HUES64 (cell line): ENCODE data around the gene KLHL26.

Experiments
- H3K27ac ChIP-seq: 2 replicates; pipeline ENCODE4 v1.7.0; 2013; ENCODE audit warnings: low read depth, low read length, inconsistent platforms
- H3K27me3 ChIP-seq: 2 replicates; pipeline ENCODE4 v1.6.1; 2013; ENCODE audit warnings: mild to moderate bottlenecking, low read length; ENCODE audit not compliant: insufficient read depth
- H3K36me3 ChIP-seq: 2 replicates; pipeline ENCODE4 v1.6.1; 2013; ENCODE audit warnings: mild to moderate bottlenecking, low read length; ENCODE audit not compliant: insufficient read depth
- H3K4me1 ChIP-seq: 2 replicates; pipeline ENCODE4 v1.6.1; 2013; ENCODE audit warnings: mild to moderate bottlenecking, low read length, moderate library complexity; ENCODE audit not compliant: insufficient read depth
- H3K4me3 ChIP-seq: 2 replicates; pipeline ENCODE4 v1.5.1; 2013; ENCODE audit warnings: mild to moderate bottlenecking, low read length, moderate library complexity
- H3K9ac ChIP-seq: 2 replicates; pipeline ENCODE4 v1.6.1; 2013; ENCODE audit warnings: mild to moderate bottlenecking, low read depth, low read length
- H3K9me3 ChIP-seq: 2 replicates; pipeline ENCODE4 v1.6.1; 2013; ENCODE audit warnings: low read depth, low read length; ENCODE audit not compliant: insufficient read depth
- WGBS: fragments of 150-250, 120-280 bp; methylation state at CpG from one replicate; pipeline ENCODE4 v1.1.7; 2013; ENCODE audit warnings: missing lambda C conversion rate; 5-methylcytosine and 5-hydroxymethylcytosine counted together

The KLHL26 gene

GRCh38 chr19:18651733-18652132, 14.9 kb downstream of the KLHL26 start:
- Histone ChIP-seq H3K9ac (no peak overlapping the region), H3K4me3 (no peak overlapping the region), H3K27me3 (no peaks in the 10 kb centered on the region), H3K36me3 (no peaks in the 10 kb centered on the region), H3K9me3 (no peaks in the 10 kb centered on the region), H3K27ac (no peak overlapping the region), H3K4me1 (peaks cover 13% of the 10 kb centered on the region)
- 71% methylated on average over 6 of the region's 6 CpGs for WGBS

- WGBS: 87% methylated on average over 1 of the region's 1 CpG
Observed at GRCh38 chr19:18653853-18654252, 17.0 kb downstream of the KLHL26 start.

DNA sequence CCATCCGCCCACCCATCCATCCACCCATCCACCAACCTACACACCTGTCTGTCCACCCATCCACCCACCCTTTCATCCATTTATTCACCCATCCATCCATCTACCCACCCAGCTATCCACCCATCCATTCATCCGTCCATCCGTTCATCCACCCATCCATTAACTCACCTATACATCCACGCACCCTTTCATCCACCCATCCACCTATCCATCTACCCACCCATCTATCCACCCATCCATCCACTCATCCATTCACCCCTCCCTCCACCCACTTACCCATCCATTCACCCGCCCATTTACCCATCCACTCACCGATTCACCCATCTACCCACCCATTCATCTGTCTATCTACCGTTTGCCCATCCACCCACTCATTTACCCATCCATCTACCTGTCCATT, 17.6 kb downstream of the KLHL26 start:
- no peaks in the 10 kb centered on the region for H3K36me3 ChIP-seq
- H3K4me1 ChIP-seq: peaks cover 15% of the 10 kb centered on the region
- WGBS: 93% methylated on average over 7 of the region's 7 CpGs
- no peak overlapping the region for H3K4me3 ChIP-seq
- no peak overlapping the region for H3K27ac ChIP-seq
- H3K9ac ChIP-seq: no peak overlapping the region
- H3K9me3 ChIP-seq: no peaks in the 10 kb centered on the region
- peaks cover 4% of the 10 kb centered on the region; the same call in 1 of the 2 replicates for H3K27me3 ChIP-seq

More at GRCh38 chr19:18653853-18654252, 17.0 kb downstream of the KLHL26 start:
- H3K9me3 ChIP-seq: no peaks in the 10 kb centered on the region
- H3K27me3 ChIP-seq: peaks cover 4% of the 10 kb centered on the region; the same call in 1 of the 2 replicates
- no peaks in the 10 kb centered on the region for H3K36me3 ChIP-seq
- peaks cover 21% of the 10 kb centered on the region for H3K4me1 ChIP-seq
- no peak overlapping the region for H3K4me3 ChIP-seq
- H3K9ac ChIP-seq: no peak overlapping the region
- H3K27ac ChIP-seq: no peak overlapping the region

DNA sequence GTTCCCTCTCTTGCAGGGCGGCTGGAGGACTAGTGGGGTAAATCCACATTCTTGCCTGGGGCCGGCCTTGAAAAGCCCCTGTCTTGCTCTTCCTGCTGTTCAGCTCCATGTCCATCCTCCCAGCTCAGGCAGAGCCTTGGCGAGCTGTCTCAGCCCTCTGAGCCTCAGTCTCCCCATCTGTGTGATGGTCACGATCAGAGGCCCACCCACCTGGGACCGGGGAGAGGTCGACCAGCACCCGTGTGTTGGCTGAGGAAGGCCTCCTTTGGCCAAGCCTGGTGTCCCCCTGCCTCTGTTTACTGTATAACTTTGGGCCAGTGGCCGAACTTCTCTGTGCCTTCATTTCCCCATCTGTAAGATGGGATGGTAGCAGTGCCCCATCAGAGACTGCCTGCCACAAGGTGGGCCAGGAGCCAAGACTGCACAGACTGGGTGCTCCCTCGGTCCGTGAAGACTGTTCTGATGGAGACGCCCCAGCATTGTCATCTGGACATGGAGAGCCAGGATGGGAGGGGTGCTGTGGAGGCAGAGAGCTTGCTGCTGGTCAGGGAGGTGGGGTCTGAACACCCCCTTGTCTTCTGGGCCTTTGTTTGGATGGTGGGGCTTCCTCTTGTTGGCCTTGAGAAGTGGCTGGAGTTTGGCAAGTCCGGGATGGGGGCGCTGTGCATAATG, 18.5 kb downstream of the KLHL26 start:
- no peaks in the 10 kb centered on the region for H3K9me3 ChIP-seq
- no peaks in the 10 kb centered on the region for H3K36me3 ChIP-seq
- H3K4me1 ChIP-seq: peaks cover 17% of the 10 kb centered on the region
- H3K4me3 ChIP-seq: no peak overlapping the region
- 96% methylated on average over 13 of the region's 13 CpGs for WGBS
- peaks cover 4% of the 10 kb centered on the region; the same call in 1 of the 2 replicates for H3K27me3 ChIP-seq
- H3K9ac ChIP-seq: no peak overlapping the region
- H3K27ac ChIP-seq: no peak overlapping the region

DNA sequence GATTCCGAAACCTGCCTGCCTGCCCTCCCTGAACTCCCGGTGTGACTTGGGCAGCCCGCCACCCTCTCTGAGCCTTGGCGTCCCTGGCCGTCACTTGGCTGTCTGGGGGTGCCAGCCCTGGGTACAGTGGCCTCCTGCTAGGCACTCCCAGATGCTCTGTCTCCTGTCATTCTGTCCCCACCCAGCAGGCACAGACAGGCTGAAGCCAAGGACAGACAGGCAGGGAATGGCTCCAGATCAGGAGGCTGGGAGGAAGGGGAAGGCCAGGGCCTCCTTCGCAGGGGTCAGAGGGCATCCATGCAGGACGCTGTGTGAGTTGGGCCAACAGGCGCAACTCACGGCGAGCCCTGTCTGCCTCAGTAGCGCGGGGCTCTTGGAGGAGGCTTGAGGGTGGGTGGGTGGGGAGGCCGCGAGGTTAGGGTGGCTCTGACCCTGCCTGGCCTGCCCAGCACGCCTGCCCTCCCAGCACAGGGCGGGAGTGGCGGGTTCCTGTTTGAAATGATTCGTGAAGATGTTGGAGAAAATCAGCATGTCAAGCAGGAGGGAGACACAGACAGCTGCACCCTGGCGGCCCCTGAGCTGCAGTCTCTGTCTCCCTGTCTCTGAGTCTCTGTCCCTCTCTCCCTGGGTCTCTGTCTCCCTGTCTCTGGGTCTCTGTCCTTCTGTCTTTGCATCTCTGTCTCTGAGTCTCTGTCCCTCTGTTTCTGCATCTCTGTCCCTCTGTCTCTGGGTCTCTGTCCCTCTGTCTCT, 19.7 kb downstream of the KLHL26 start:
- H3K4me1 ChIP-seq: peaks cover 14% of the 10 kb centered on the region
- no peak overlapping the region for H3K4me3 ChIP-seq
- H3K36me3 ChIP-seq: no peaks in the 10 kb centered on the region
- H3K27ac ChIP-seq: no peak overlapping the region
- peaks cover 4% of the 10 kb centered on the region; the same call in 1 of the 2 replicates for H3K27me3 ChIP-seq
- WGBS: 90% methylated on average over 19 of the region's 19 CpGs
- no peaks in the 10 kb centered on the region for H3K9me3 ChIP-seq
- H3K9ac ChIP-seq: no peak overlapping the region

DNA sequence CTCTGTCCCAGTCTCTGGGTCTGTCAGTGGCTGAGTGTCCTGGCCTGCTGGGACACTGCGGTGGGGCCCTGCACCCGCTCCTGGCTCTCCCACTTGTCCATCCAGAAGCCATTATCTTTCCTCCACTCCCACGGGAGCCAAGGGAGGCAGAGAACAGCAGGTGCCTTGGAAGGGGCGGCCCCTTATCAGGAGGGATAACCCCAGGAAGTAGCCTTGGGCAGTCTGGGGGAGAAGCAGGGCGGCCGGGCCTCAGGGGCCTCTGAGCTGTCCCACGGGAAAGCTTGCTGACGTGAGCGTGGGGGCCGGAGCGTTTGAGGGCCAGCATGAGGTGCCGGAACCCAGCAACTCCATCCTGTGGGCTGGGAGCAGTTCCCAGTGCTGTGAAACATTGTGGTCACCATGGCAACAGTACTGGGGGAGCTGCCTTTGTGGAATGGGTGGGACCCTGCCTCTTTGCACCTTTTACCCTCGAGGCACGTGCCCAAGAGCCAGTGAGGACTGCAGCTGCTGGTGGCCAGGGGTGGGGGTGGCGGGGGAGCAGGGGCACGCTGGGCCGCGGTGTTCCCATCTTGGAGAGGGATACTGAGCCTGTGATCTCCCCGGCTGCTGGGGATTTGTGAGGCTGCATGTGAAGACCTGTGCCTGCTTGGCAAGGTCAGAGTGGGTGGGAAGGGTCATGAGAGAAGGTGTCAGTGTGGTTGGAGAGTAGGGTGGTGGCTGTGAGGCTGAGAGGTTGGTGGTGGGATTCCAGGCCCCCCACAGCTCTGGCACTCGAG, 20.9 kb downstream of the KLHL26 start:
- 59% methylated on average over 20 of the region's 20 CpGs for WGBS
- Histone ChIP-seq H3K4me3 (no peak overlapping the region), H3K27ac (no peak overlapping the region), H3K27me3 (peaks cover 4% of the 10 kb centered on the region; the same call in 1 of the 2 replicates), H3K9ac (no peak overlapping the region; the same call in 1 of the 2 replicates), H3K9me3 (no peaks in the 10 kb centered on the region), H3K36me3 (no peaks in the 10 kb centered on the region), H3K4me1 (peaks cover 12% of the 10 kb centered on the region; the same call in 1 of the 2 replicates)

GRCh38 chr19:18658366-18658855, 21.6 kb downstream of the KLHL26 start:
- 84% methylated on average over 4 of the region's 4 CpGs for WGBS
- H3K4me1 ChIP-seq: peaks cover 17% of the 10 kb centered on the region; the same call in 1 of the 2 replicates
- no peak overlapping the region for H3K4me3 ChIP-seq
- no peaks in the 10 kb centered on the region for H3K36me3 ChIP-seq
- no peak overlapping the region for H3K27ac ChIP-seq
- H3K27me3 ChIP-seq: peaks cover 4% of the 10 kb centered on the region; the same call in 1 of the 2 replicates
- no peaks in the 10 kb centered on the region for H3K9me3 ChIP-seq
- H3K9ac ChIP-seq: no peak overlapping the region

- WGBS: 85% methylated on average over 30 of the region's 30 CpGs
- Histone ChIP-seq H3K36me3 (no peaks in the 10 kb centered on the region), H3K4me3 (no peak overlapping the region), H3K4me1 (peaks cover 18% of the 10 kb centered on the region; the same call in 1 of the 2 replicates), H3K9me3 (no peaks in the 10 kb centered on the region), H3K27ac (no peak overlapping the region), H3K27me3 (peaks cover 4% of the 10 kb centered on the region; the same call in 1 of the 2 replicates), H3K9ac (no peak overlapping the region)
Observed at GRCh38 chr19:18659281-18660050, 22.6 kb downstream of the KLHL26 start.

DNA sequence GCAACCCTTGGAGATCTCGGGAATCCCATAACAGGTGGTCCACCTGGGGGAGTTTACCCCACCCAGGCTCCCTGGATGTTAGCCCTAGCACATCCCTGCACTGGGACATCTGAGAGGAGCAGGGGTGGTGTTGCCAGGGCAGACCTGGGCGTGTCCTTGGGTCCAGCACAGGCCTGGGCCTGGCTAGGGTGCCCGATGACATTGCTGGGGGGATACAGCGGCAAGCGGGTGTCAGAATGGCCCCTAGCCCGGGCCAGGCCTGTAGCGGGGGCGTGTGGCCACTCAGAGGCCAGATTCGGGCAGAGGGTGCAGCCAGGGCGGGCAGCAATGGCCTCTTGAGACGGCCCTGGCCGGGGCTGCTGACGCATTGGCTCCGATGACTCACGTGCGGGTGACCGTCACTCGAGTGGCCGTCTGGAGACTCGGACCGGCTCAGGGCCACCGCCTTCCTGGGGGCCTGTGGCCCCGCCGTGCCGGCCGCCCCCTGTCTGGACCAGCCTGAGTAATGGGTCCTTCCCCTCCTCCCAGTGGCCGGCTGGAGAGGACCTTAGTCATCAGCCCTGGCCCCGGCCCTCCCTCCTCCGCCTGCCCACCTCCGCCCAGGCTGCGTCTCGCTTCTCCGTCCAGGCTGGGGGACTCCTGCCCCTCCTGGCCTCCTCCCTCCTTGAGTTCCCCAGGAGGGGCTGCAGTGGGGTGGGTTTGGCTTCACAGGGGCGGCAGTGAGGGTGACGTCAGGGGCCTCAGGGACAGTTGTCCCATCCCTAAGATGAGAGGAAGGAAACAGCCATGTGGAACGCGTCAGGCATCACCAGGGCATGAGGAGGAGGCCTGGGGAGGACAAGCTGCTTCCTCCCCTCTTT, 23.5 kb downstream of the KLHL26 start:
- H3K9ac ChIP-seq: no peak overlapping the region
- H3K4me1 ChIP-seq: peaks cover 18% of the 10 kb centered on the region; the same call in 1 of the 2 replicates
- H3K9me3 ChIP-seq: no peaks in the 10 kb centered on the region
- H3K4me3 ChIP-seq: no peak overlapping the region
- H3K27ac ChIP-seq: no peak overlapping the region
- H3K27me3 ChIP-seq: peaks cover 4% of the 10 kb centered on the region; the same call in 1 of the 2 replicates
- no peaks in the 10 kb centered on the region for H3K36me3 ChIP-seq
- WGBS: 80% methylated on average over 37 of the region's 37 CpGs
